GM19025 (cell line): ENCODE results near the gene SHANK2.

Experiments used
- ATAC-seq: cut with Tn5 transposase; IDR thresholded peaks from one replicate; pipeline ENCODE4 v1.9.1; 2021; ENCODE audit warnings: mild to moderate bottlenecking, low read depth, moderate library complexity; ENCODE audit not compliant: unreplicated experiment

Gene SHANK2

GRCh38 chr11:71252269-71252769, at the start of gene SHANK2:
SHANK2 (minus strand) TSS chr11:71252577; CDS start chr11:71147326, 105,251 bp downstream.
- ATAC-seq = no peak

DNA sequence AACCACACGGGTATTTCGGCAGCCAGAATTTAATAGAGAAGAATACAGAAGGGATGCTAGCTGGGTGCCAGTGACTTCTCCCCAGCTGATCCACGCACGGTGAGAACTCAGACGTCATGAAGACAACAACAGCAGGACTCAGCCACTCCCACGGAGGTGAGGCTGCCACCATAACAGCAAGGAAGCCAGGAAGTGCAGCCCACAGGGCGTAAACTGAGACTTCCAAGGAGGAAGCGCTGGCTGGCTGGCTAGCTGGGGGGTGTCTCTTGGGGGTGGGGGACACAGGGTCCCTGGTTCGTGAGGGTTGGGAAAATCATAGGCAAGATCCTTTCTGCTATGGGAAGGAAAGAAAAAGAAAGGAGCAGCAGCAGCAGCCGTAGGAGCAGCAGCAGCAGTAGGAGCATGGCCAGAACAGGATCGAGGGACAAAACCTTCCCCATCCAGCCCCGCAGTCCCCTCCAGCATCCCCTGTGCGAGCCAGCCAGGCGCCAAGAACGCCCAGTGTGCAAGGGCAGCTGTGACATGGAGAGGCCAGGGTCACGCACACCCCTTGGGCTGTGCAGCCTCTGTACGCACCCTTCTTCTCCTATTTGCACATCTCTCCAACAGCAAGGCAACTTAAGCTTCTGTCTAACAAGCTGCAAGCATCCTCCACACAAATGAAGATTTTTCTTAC, 49.6 kb upstream of the SHANK2 start:
- no peak for ATAC-seq

DNA sequence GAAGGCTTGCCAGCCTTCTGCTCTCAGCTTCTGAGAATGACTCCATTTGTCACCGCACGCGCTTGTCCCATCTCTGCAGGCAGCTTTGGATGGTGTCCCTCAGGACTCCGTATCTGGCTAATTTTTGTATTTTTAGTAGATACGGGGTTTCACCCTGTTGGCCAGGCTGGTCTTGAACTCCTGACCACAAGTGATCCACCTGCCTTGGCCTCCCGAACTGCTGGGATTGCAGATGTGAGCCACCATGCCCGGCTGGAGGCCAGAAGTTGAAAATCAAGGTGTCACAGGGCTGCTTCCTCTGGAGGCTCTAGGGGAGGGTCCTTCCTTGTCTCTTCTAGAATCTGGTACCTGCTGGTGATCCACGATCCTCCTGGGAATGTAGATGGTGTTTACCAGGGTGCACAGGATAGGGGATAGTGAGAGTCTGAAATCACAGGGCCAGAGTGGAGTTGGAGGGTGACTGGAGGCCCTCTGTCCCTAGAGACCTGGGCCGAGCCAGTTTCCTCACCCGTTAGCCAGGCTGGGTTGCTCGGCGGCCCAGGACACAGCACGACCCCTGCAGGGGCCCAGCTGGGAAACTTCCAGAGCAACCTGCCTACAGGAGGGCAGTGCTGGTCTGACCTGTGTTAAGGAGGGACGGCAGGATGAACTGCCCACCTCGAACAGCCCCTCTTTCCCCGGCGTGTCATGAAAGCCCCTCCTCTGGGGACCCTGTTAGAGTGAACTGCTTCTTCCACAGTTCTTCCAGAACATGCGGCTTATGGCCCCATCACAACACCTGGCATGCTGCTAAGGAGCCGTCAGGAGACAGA, 48.9 kb upstream of the SHANK2 start:
- no peak for ATAC-seq

DNA sequence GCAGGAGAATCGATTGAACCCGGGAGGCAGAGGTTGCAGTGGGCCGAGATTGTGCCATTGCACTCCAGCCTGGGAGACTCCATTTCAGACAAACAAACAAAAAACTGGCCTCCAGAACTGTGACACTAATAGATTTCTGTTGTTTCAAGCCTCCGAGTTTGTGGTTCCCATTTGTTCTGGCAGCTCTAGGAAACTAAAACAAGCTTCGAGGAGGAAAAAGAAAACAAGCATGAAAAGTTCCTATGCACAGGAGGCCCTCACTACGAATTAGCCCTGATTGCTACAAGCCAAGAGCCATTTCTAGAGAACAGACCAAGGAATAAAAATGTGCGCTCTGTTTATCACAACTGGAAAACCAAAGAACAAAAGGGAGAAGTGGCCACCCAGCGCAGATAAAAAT, 47.8 kb upstream of the SHANK2 start:
- no peak for ATAC-seq

GRCh38 chr11:71298761-71299181, 46.4 kb upstream of the SHANK2 start:
- ATAC-seq = no peak

DNA sequence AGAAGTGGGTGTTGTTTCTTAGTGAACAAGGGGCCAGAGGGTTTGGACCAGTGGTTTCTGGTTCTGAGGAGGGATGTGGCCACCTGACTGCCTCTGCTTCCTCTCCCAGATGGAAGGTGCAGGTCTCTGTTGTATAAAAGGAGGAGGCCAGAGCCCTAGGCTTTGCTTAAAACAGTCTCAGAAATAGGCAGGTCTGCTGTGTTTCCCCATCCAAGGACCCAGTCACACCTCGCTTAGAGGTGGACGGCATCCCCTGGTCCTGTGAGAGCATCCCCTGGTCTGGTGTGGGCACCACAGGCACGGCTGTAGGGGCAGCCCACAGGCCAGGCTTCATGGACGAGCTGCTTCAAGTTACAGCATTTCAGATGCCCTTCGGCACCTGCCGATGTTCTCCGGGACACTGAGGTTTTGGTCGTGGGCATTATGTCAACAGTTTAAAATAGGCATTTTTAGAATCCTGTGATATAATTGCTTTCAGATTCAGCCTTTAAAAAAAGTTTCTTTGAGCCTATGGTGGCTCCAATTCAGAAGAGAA, 45.7 kb upstream of the SHANK2 start:
- no peak for ATAC-seq

DNA sequence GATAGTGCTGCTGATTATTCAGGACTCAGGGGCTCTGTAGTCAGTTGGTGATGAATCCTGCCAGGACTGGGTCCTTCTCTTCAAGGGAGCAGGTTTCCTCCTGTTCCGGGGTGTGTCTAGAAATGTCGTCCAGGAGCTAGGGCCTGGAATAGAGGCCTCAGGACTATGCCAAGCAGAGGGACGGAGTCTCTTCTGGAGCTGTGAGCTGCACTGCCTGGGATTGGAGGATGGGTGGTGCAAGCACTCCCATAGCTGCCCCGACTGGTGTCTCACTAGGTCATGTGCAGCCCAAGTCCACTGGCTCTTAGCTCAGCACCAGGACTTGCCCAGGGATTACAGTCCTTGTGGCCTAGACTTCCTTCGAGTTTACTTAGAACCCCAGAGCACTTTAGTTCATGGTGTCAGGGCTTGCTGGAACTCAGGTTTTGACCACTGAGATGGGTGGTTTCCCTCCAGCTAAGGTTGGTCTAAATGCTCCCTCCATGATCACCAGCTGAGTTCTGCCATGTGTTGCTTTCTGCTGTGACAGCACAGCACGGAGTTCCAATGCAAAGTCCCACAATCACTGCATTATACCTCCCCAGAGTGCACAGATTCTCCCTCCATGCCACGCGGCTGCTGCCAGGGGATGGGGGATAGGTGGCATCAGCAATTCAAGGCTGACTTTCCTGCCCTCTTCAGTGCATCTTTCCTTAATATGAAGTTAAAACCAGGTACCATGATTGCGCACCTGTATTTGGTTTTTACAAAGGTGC, 42.6 kb upstream of the SHANK2 start:
- no peak for ATAC-seq

- ATAC-seq = no peak
These were observed 41.8 kb upstream of the SHANK2 start for GRCh38 chr11:71293961-71294782.

- no peak for ATAC-seq
These were observed 34.6 kb upstream of the SHANK2 start for GRCh38 chr11:71286701-71287643.

- ATAC-seq = no peak
These were observed 32.7 kb upstream of the SHANK2 start for GRCh38 chr11:71285111-71285510.

DNA sequence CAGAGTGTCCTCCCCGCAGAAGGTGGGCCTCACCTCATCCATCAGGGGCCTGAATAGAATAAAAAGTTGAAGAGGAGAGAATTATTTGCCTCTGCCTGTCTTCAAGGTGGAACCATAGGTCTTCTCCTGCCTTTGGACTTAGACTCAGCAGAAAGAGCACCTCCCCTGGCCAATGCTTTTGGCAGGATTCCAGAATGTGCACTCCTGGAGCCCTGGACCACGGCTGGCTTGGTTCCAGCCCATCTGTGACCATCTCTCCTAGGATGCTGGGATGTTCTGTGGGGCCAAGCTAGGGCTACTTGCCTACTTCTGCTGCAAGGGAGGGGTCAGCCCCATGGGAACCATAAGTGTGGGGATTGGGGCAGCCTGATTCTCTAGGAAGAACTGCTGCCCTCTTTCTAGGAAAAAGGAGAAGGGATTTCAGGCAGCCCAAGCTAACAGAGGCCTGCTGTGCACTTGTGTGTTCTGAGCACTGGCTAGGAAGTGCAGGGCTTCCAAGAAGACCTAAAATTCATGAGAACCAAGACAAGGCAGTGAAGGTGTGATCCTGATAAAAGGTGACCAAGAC, 32.2 kb upstream of the SHANK2 start:
- ATAC-seq = no peak

- no peak for ATAC-seq
These were observed 31.6 kb upstream of the SHANK2 start for GRCh38 chr11:71283971-71284441.

GRCh38 chr11:71282581-71283351, 30.4 kb upstream of the SHANK2 start:
- no peak for ATAC-seq

GRCh38 chr11:71281831-71282230, 29.5 kb upstream of the SHANK2 start:
- no peak for ATAC-seq

GRCh38 chr11:71281204-71281603, 28.8 kb upstream of the SHANK2 start:
- ATAC-seq = no peak

GRCh38 chr11:71279916-71280645, 27.7 kb upstream of the SHANK2 start:
- no peak for ATAC-seq

DNA sequence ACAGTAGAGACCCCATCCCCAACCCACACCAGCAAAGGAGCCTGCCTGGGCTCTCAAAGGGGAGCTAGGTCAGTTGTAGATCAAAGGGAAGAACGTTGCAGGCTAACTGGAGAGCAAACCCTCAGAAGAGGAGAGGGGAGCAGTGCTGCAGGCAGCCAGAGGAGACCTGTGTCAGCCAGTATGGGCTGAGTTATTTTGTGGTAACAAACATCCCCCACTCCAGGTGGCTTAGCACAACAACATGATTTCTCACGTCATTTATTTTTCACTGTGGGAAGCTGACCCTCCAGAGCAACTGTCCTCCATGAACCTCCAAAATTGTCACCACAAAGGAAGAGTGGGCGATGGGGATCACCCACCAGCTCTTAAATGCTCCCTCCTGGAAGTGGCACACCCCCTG, 19.8 kb upstream of the SHANK2 start:
- no peak for ATAC-seq
